ENCODE data around the gene FMN1. TPM values are rescaled to one million over a fixed set of nuclear protein-coding genes. Genes with fewer than 3 reads are reported as not detected.
A peak's percentile ranks its signal among the peaks of the same experiment; 100 is the strongest.

FMN1 gene
- 10 to 100 TPM in 1 of 6 donors, 1 to 10 TPM in 5; 2.6 to 10.2 (median 4.1) TPM for total RNA-seq
- 1 to 10 TPM; 1.9 to 2.3 TPM for polyA plus RNA-seq

GRCh38 chr15:33194704-33195670 lies at the start of gene FMN1:
Gene FMN1 (minus strand): TSS chr15:33194714. CDS start chr15:33154914, 39,800 bp downstream.
- H3K36me3 ChIP-seq = no peaks in the 10 kb centered on the region
- 10 to 11% methylated on average over 42 to 46 of the region's 46 CpGs for WGBS, 2 donors
- H3K4me3 ChIP-seq = peak within 1 kb of the TSS; percentile 15 to 54 (median 34)
- H3K27ac ChIP-seq = peak within 1 kb of the TSS in 2 of 4 donors; percentile 13 to 39
- intact Hi-C loops (cut with DNase I) = no loop called here
- H3K4me1 ChIP-seq = peaks cover 0 to 2% (median 0%) of the 10 kb centered on the region in 3 donors
- H3K27me3 ChIP-seq = no peaks in the 10 kb centered on the region
- ATAC-seq (peak; percentile 100), DNase-seq (peak; percentile 92 to 97 (median 96)), FAIRE-seq (peak; percentile 39)
- no peak for TF ChIP-seq CTCF (IDR thresholded peaks at IDR 0.05)
- H3K9me3 ChIP-seq = no peaks in the 10 kb centered on the region

GRCh38 chr15:33243869-33244268 lies 49.4 kb upstream of the FMN1 start:
- WGBS, 2 donors = 85 to 91% methylated on average over 1 of the region's 1 CpG
- Histone ChIP-seq H3K36me3 (no peaks in the 10 kb centered on the region), H3K9me3 (no peaks in the 10 kb centered on the region), H3K27ac (no peak overlapping the region), H3K27me3 (no peaks in the 10 kb centered on the region), H3K4me1 (no peaks in the 10 kb centered on the region), H3K4me3 (no peak overlapping the region)
- no peak for TF ChIP-seq CTCF (IDR thresholded peaks at IDR 0.05)
- DNase-seq (no peak), ATAC-seq (no peak), FAIRE-seq (no peak)
- intact Hi-C loops (cut with DNase I) = loop anchor here in 1 of 3 donors (10.0 kb wide), 1 partner anchor 59 kb away; no protein-coding TSS in a partner anchor

- ATAC-seq (no peak), DNase-seq (no peak), FAIRE-seq (no peak)
- no peak overlapping the region for H3K27ac ChIP-seq
- H3K4me3 ChIP-seq = no peak overlapping the region
- H3K9me3 ChIP-seq = no peaks in the 10 kb centered on the region
- H3K27me3 ChIP-seq = peaks cover 0 to 2% (median 0%) of the 10 kb centered on the region in 4 donors
- intact Hi-C loops (cut with DNase I) = loop anchor here in 1 of 3 donors (10.0 kb wide), 1 partner anchor 59 kb away; no protein-coding TSS in a partner anchor
- 84 to 90% methylated on average over 2 of the region's 2 CpGs for WGBS, 2 donors
- no peaks in the 10 kb centered on the region for H3K4me1 ChIP-seq
- no peaks in the 10 kb centered on the region for H3K36me3 ChIP-seq
- TF ChIP-seq CTCF (IDR thresholded peaks at IDR 0.05) = no peak
Measured at GRCh38 chr15:33243393-33243792, 48.9 kb upstream of the FMN1 start.

GRCh38 chr15:33242669-33243191 lies 48.2 kb upstream of the FMN1 start:
- Histone ChIP-seq H3K4me3 (no peak overlapping the region), H3K27me3 (peaks cover 0 to 9% (median 0%) of the 10 kb centered on the region in 4 donors), H3K4me1 (no peaks in the 10 kb centered on the region), H3K27ac (no peak overlapping the region), H3K36me3 (no peaks in the 10 kb centered on the region), H3K9me3 (no peaks in the 10 kb centered on the region)
- WGBS, 2 donors = 80 to 87% methylated on average over 5 of the region's 5 CpGs
- intact Hi-C loops (cut with DNase I) = loop anchor here in 1 of 3 donors (10.0 kb wide), 1 partner anchor 58 kb away; no protein-coding TSS in a partner anchor
- ATAC-seq (no peak), DNase-seq (no peak), FAIRE-seq (no peak)
- no peak for TF ChIP-seq CTCF (IDR thresholded peaks at IDR 0.05)
